HG03066 (cell line): ENCODE data around the gene ADAMTS2.

Source experiments
- ATAC-seq: cut with Tn5 transposase; IDR thresholded peaks from one replicate; pipeline ENCODE4 v1.9.1; 2021; ENCODE audit warnings: low read depth; ENCODE audit not compliant: unreplicated experiment

Gene ADAMTS2

DNA sequence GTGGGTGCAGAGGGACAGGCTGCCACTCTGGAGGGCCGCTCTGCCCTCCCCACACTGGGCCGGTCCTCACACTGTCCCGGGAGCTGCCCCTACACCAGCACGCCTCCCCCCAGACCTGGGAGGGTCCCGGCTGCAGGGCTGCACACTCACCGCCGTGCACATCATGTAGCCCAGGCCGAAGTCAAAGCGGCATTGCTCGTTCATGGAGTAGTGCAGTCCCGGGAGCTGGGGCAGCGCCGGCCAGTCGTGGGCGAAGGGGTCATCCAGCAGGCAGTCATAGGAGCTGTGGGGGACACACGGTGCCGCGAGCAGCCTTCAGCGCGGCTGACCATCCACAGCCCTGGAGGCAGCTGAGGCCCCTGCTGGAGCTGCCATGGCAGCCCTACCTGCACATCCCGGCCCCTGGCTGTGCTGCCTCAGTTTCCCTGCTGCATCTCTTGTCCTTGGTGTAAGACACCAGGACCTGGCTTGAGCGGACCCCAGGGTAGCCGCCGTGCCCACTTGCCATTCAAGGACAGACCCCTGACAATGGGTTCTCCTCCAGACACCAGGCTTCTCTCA is 191.8 kb downstream of the ADAMTS2 start:
- ATAC-seq, result no peak

DNA sequence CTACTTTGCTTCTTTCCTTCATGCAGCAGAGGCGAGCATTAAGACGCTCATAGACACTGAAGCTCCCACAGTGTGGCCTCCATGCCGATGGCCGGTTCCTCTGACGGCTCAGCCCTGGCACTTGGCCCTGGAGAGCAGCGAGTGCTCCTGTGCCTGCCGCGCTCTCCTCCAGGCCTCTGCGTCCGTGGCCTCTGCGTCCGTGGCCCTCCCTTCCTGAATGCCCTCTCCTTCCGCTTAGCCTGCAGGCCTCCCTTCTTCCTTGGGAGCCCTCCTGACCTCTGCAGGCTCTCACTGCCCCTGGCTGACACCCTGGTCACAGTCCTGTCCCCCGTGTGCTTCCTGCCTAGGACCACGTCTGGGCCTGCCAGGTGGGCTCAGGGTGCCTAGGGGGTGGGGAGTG is 192.3 kb downstream of the ADAMTS2 start:
- ATAC-seq, result no peak

GRCh38 chr5:179152144-179152895 is 192.9 kb downstream of the ADAMTS2 start:
- ATAC-seq, result no peak

- no peak for ATAC-seq
These were observed 193.8 kb downstream of the ADAMTS2 start for GRCh38 chr5:179151286-179152118.

DNA sequence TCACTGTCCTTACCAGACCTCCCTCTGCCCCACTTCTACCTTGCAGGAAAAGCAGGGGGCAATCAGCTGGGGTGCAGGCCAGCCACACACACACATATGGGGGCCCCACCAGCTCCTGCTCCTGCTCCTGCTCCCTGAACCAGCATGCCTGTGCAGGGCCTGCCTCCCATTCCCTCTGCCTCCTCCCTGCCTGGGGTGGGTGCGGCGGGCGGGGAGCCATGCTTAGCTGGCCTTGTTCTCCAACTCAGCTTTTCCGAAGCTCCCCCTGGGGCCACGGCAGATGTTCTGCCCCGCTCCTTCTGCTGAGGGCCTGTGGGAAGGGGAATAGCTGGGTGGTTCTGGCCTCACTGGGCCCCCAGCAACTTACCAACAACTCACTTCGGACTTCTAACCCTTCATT is 195.2 kb downstream of the ADAMTS2 start:
- ATAC-seq, result no peak

DNA sequence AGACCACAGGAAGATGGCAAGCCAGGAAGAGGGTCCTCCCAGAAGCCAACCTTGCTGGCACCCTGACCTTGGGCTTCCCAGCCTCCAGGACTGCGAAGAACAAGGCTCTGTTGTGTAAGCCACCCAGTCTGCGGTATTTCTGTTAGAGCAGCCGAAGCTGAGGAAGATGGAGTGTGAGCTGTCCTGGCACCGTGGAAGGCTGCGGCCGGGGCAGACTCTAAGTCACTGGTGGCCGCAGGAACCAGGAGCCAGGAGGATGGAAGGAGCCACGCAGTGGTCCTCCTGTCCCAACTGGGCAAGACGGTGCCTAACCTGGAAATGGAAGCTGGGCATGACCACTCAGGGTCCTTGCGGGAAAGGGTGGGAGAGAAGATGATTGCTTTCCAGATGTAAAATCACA is 196.0 kb downstream of the ADAMTS2 start:
- ATAC-seq, result no peak

- no peak for ATAC-seq
These were observed 196.5 kb downstream of the ADAMTS2 start for GRCh38 chr5:179148703-179149170.

GRCh38 chr5:179147991-179148702 is 197.1 kb downstream of the ADAMTS2 start:
- ATAC-seq, result no peak

DNA sequence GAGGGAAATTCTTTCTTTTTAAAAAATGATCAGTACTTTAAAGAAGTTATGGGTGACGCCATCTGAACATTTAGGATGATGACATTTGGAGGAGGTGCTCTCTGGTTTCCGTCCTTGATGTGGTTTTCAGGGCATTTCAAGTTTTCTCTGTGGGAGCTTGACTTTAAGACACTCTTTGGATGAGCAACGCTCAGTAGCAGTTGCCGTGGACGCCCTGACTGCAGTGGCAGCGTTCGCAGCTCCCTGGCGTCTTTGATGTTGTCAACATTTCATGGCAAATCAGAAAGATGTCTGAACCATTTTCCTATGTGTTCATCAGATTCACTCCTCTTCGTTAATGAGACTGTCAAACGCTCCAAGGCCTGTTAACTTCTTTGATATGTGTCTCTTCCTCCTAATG is 199.0 kb downstream of the ADAMTS2 start:
- no peak for ATAC-seq

DNA sequence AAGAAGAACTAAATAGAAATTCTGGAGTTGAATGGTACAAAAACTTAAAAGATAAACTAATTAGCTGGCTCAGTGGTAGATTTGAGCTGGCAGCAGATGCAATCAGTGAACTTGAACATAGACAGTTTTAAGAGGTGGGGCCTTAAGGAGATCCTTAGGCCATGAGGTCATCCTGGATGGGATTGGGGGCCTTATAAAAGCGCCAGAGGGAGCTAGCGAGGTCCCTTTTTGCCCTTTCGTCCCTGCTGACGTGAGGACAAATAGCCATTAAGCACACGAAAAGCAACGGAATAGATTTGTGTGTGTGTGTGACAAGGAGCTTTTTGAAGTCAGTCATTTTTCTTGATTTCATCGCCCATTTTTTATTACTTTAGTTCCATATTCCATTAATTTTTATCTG is 201.8 kb downstream of the ADAMTS2 start:
- no peak for ATAC-seq

GRCh38 chr5:179142434-179143198 is 202.6 kb downstream of the ADAMTS2 start:
- ATAC-seq, result no peak

- ATAC-seq, result no peak
These were observed 203.4 kb downstream of the ADAMTS2 start for GRCh38 chr5:179141867-179142266.

DNA sequence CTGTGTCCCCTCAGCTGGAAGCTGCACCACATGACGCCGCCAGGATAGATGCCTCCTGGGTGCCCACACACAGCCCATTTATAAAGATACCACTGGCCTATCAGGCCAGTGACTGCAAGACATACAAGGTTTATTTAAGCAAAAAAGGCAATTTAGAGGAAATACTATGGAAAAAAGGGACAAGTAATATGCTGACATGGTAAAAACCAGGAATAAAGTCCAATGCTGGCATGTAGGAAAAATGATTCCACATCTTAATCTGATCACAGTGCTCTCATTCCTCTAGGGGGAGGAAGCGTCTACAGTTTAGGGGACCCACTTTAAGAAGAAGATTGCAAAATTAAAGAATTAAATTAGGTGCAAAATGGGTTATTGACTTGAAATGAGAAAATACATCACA is 205.0 kb downstream of the ADAMTS2 start:
- ATAC-seq, result no peak

- no peak for ATAC-seq
These were observed 205.4 kb downstream of the ADAMTS2 start for GRCh38 chr5:179139936-179140235.

DNA sequence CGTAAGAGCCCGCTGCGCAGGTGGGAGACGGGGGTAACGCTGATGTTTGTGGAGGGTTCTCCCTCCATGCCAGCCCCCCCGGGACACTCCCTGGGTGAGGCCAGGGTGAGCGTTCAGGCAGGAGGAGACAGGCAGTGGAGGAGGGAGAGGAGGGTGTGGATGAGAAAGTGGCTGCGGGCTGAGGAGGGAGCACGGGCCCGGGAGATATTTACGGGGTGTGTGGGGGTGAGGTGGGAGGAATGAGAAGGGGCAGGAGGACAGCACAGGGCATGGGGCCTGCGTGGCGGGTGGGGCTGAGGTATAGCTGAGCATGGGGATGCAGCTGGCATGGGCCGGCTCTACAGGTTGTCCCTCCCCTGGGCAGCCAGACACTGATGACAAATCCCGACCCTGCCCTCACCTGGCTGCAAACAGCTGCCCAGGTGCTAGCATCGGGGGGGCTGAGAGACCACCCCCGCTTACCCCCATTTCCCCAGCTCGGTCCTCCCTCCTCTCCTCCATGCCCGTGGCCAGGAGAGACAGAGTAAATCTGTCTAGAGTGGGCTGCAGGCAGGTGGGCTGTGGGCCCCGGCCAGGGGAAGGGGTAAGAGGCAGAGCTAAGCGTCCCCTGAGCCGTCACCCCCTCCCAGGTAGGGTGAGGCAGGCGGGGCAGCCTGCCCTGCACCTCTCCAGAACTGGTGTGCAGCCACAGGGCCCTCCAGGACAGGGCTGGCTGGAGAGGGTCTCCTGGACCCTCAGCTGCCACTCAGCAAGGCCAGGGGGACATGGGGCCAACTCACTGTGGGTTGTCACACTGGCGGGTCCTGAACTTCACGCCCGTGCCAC is 205.9 kb downstream of the ADAMTS2 start:
- ATAC-seq, result no peak

DNA sequence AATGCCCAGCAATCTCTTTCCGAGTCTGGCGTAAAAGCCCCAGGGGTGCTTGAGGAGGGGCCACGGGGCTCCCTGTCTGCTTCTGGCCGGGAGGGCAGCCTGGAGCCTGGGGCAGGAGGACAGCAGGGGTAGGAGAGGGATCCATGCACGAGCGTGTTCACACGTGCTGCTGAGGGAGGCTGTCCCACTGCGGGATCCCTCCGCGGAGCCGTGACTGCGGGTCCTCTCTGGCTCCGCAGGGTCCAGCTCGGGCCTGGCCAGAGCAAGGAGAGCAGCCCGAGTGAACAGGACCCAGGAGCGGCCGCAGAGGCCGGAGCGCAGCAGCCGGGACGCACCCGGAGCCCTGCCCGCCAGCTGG is 206.7 kb downstream of the ADAMTS2 start:
- ATAC-seq, result no peak

DNA sequence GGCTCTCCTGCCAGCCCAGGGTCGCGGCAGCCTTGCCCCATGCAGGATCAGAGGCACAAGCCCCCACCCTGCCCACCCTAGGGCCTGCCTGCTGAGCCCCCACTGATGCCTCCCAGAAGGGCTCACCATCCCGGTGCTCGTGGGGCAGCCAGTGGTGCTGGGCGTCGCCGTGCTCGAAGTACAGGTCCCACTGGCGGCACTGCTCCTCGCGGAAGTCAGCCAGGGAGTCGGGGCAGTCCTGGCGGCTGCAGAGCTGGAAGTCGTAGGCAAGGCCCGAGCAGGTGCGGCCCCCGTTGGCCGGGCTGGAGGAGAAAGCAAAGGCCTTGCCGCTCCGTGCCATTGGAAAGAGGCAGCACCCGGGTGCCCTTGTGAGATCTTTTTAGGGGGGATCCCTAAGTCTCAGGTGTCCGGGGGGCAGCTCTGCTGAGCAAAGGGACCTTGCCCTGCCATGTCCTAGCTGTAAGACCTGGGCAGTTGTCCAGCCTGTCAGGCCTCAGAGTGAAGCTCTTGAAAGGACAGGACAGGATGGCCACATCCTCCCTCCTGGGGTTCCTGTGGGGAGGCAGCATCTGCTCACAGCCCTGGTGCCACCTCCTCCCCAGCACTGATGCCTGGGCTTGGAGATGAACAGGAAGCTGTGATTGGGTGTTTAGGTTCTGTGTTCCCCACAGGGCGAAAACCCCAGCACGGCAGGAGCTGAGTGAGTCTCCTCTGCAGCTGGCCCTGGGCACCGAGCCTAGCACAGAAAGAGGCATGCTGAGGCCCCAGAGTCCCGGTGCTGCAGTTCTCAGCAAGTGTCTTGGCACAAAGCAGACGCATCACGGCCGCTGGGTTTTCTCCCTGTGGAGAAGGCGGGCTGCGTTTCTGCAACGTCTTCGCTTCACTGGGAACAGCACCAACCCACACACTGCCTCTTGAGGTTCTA is 207.4 kb downstream of the ADAMTS2 start:
- no peak for ATAC-seq

- no peak for ATAC-seq
These were observed 208.1 kb downstream of the ADAMTS2 start for GRCh38 chr5:179137016-179137642.
